Omental fat pad (tissue), 4 donors: Measurements from ENCODE around the gene RPTN. TPM values are rescaled to one million over a fixed set of nuclear protein-coding genes. Genes with fewer than 3 reads are reported as not detected.

ENCODE experiments used
- ATAC-seq: fragments of 150-250 bp; one replicate; pipeline ENCODE4 v1.9.1; 2016; ENCODE audit warnings: mild to moderate bottlenecking, moderate library complexity; ENCODE audit not compliant: low FRiP score
- DNase-seq: peaks from one replicate; pipeline ENCODE4 v3.0.0-alpha.2; 2019; ENCODE audit warnings: low spot score
- total RNA-seq, 4 donors: library from RNA; depleted of rRNA; stranded (reverse); fragments of >200 nt; gene quantifications; one replicate each; pipeline ENCODE4 v1.1.0, GENCODE V29; 2016
- TF ChIP-seq, protein P1 (sequence below), 3 donors: fragments of 450-650 bp; IDR thresholded peaks; one replicate each; pipeline ENCODE4 v1.5.1; 2016 to 2017; ENCODE audit warnings: antibody characterized with exemption in 3 of 3, mild to moderate bottlenecking in 3 of 3, moderate library complexity in 2 of 3

The RPTN gene, protein sequence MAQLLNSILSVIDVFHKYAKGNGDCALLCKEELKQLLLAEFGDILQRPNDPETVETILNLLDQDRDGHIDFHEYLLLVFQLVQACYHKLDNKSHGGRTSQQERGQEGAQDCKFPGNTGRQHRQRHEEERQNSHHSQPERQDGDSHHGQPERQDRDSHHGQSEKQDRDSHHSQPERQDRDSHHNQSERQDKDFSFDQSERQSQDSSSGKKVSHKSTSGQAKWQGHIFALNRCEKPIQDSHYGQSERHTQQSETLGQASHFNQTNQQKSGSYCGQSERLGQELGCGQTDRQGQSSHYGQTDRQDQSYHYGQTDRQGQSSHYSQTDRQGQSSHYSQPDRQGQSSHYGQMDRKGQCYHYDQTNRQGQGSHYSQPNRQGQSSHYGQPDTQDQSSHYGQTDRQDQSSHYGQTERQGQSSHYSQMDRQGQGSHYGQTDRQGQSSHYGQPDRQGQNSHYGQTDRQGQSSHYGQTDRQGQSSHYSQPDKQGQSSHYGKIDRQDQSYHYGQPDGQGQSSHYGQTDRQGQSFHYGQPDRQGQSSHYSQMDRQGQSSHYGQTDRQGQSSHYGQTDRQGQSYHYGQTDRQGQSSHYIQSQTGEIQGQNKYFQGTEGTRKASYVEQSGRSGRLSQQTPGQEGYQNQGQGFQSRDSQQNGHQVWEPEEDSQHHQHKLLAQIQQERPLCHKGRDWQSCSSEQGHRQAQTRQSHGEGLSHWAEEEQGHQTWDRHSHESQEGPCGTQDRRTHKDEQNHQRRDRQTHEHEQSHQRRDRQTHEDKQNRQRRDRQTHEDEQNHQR
- not detected for total RNA-seq

DNA sequence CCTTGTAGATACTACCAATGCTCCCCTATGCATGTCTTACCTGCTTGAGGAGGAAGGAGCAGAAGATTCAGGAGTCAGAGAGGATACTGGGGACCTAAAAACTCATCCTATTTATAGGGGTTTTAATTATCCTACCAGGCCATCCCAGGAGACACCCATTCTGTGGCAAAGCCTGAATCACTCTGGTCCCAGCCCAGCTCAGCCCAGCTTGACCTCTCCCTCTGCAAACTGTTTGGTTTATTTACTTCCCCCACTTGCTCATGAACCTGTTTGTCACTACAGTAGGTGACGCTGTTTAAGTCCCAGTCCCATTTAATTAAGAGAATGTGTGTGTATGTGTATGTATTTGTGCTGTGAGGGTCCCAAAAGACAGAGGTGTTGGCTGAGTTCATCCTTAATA is at the start of gene RPTN:
Gene RPTN, minus strand, starts transcription at position 85 of the 400 bp plus-strand sequence. CDS start 1,339 bp downstream, outside the sequence.
- TF ChIP-seq, protein P1, sequence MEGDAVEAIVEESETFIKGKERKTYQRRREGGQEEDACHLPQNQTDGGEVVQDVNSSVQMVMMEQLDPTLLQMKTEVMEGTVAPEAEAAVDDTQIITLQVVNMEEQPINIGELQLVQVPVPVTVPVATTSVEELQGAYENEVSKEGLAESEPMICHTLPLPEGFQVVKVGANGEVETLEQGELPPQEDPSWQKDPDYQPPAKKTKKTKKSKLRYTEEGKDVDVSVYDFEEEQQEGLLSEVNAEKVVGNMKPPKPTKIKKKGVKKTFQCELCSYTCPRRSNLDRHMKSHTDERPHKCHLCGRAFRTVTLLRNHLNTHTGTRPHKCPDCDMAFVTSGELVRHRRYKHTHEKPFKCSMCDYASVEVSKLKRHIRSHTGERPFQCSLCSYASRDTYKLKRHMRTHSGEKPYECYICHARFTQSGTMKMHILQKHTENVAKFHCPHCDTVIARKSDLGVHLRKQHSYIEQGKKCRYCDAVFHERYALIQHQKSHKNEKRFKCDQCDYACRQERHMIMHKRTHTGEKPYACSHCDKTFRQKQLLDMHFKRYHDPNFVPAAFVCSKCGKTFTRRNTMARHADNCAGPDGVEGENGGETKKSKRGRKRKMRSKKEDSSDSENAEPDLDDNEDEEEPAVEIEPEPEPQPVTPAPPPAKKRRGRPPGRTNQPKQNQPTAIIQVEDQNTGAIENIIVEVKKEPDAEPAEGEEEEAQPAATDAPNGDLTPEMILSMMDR (IDR thresholded peaks at IDR 0.05), result no peak
- no peak for DNase-seq
- ATAC-seq, result no peak

DNA sequence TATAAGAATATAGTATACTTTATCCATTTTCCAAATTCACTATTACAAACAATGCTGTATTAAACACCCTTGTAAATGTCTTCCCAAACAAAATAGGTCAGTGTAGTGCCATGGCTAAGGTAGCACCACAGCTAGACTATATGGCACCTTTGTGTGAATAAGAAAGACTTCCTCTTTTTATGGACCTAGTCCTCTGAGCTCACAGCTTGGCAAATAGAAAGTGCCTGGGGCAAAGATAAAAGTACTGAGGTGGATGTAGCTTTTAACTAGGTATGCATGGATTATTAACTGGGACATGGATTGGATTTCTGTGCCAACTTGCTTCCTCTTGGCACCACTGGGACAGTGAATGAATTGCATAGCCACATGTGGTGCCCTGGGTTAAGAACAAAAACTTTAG is 40.0 kb upstream of the RPTN start:
- DNase-seq, result no peak
- TF ChIP-seq, protein P1 (IDR thresholded peaks at IDR 0.05), result no peak
- no peak for ATAC-seq

DNA sequence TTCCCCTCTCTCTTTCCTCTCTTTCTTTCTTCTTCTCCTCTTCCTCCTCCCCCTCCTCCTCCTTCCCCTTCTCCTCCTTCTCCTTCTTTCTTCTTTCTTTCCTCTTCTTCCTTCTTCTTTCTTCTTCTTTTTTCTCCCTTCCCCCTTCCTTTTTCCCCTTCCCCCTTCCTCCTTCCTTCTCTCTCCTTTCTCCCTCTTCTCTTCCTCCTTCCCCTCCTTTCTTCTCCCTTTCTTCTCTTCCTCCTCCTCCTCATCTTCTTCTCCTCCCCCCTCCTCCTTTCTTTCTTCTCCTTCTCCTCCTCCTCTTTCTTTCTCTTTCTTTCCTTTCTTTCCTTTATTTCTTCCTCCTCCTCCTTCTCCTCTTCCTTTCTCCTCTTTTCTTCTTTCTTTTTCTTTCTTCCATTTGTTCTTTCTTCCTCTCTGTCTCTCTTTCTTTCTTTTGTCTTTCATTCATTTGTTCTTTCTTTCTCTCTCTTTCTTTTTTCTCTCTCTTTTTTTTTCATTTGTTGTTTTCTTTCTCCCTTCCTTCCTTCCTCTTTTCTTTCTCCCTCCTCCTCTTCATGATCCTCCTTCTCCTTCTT is 38.4 kb upstream of the RPTN start:
- DNase-seq (no peak), ATAC-seq (no peak)

DNA sequence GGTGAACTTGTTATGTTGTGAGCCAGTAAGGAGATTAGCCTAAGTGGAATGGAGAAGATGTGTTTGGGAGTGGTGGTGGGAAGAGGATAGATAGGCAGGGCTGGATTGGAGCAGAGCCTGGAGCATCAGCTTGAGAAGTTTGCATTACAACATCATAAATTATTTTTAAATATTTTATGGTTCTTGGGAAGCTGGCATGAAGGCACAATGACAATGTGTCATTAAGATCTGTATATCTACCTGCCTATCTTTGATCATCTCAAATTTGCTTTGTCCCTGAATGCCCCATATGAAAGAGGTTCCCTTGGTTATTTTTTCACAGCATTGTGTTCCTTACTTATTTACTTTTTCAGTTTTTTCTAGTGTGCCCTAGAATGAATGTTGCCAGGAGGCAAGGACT is 32.7 kb upstream of the RPTN start:
- TF ChIP-seq, protein P1 (IDR thresholded peaks at IDR 0.05), result no peak
- DNase-seq, result no peak
- no peak for ATAC-seq

More for the DNA sequence above, 38.4 kb upstream of the RPTN start:
- TF ChIP-seq, protein P1 (IDR thresholded peaks at IDR 0.05), result no peak

DNA sequence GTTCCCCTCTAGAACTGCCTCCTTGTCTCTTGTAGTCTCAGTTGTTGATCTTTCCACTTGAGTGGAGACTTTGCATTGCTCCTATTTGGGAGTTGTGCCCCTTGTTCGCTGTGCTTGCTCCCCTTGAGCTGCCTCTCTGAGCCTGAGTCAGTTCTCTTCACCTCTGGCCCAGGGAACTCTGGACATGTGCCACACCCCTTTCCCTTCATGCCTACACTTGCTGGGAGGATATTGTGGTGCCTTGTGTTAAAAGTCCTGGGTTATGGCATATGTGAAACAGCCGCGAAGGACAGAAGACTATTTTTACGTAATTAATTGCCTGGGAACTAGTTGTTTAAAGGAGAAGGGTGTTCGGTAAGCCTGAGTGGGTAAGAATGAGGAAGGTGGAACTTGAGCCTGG is 32.2 kb upstream of the RPTN start:
- TF ChIP-seq, protein P1 (IDR thresholded peaks at IDR 0.05), result no peak
- DNase-seq (no peak), ATAC-seq (no peak)

DNA sequence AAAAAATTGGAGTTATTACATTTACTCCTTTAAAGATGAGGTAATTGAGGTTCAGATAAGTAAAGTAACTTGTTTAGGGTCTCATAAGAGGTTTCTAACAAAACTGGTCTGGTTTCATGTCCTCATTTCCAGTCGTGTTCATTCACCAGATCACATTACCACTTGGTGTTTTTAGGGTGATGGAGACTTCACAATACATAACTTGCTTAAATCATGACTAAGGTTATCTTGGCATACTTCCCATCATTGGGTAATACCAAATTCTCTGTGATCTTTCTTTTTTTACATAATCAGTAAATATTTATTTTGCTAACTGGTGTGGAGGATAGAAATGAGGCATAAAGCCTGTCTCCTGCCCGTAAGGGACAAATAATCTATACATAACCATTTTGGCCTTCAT is 31.6 kb upstream of the RPTN start:
- TF ChIP-seq, protein P1 (IDR thresholded peaks at IDR 0.05), result no peak
- no peak for DNase-seq
- peak; percentile 70 for ATAC-seq
